Skeletal muscle tissue (tissue), 4 donors: Measurements from ENCODE around the gene CADM3. TPM values are rescaled to one million over a fixed set of nuclear protein-coding genes. Genes with fewer than 3 reads are reported as not detected.
A peak's percentile ranks its signal among the peaks of the same experiment; 100 is the strongest.

Source experiments
- H3K27ac ChIP-seq: one replicate; pipeline ENCODE4 v1.7.0; 2013; ENCODE audit warnings: mild to moderate bottlenecking, low read depth, low read length, inconsistent platforms
- H3K27me3 ChIP-seq, 3 donors: one replicate each; pipeline ENCODE4 v1.7.0; 2013; ENCODE audit warnings: low read length in 3 of 3; ENCODE audit not compliant: control insufficient read depth in 3 of 3, insufficient read depth in 3 of 3
- H3K36me3 ChIP-seq, 3 donors: one replicate each; pipeline ENCODE4 v1.7.0; 2013; ENCODE audit warnings: low read length in 3 of 3; ENCODE audit not compliant: control insufficient read depth in 3 of 3, insufficient read depth in 3 of 3
- H3K4me1 ChIP-seq, 3 donors: one replicate each; pipeline ENCODE4 v1.7.0; 2013; ENCODE audit warnings: low read length in 3 of 3, mild to moderate bottlenecking in 3 of 3; ENCODE audit not compliant: control insufficient read depth in 3 of 3, insufficient read depth in 3 of 3
- H3K4me3 ChIP-seq, 3 donors: one replicate each; pipeline ENCODE4 v1.7.0; 2013; ENCODE audit warnings: low read length in 3 of 3
- H3K9ac ChIP-seq, 3 donors: one replicate each; pipeline ENCODE4 v1.7.0; 2013; ENCODE audit warnings: low read length in 3 of 3, mild to moderate bottlenecking in 3 of 3, moderate library complexity in 2 of 3, low read depth in 1 of 3
- H3K9me3 ChIP-seq, 3 donors: one replicate each; pipeline ENCODE4 v1.7.0; 2013; ENCODE audit warnings: low read length in 3 of 3; ENCODE audit not compliant: control insufficient read depth in 3 of 3
- total RNA-seq: library from RNA; depleted of rRNA; stranded (reverse); fragments of >200 nt; gene quantifications from one replicate; pipeline ENCODE4 v1.2.3, GENCODE V29; 2014
- donor health status: Osteomylitis.

Gene CADM3
- total RNA-seq, 1 donor from 2014 or later = 0.52 TPM

DNA sequence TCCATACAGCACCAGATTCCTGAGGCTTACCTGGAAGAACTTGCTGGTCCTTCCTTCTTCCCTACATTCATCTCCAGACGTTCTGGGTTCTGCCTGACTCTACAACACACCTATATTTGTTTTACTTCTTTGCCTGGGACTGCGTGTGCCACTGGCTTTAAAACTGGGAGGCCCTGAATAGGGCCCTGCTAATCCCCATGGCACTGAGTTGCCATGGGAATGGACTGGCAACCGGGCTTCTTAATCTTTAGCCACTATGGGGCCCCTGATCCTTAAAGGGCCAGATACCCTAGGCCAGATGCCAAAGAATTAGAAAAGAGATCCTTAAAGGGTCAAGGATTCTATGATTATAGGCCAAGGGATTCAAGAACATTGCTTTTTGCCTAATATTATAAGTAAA lies 24.4 kb upstream of the CADM3 start:
- H3K36me3 ChIP-seq = no peaks in the 10 kb centered on the region
- no peak overlapping the region for H3K4me3 ChIP-seq
- no peaks in the 10 kb centered on the region for H3K9me3 ChIP-seq
- H3K27ac ChIP-seq = no peak overlapping the region
- no peak overlapping the region for H3K9ac ChIP-seq
- H3K27me3 ChIP-seq = peaks cover 0 to 5% (median 3%) of the 10 kb centered on the region in 3 donors
- no peaks in the 10 kb centered on the region for H3K4me1 ChIP-seq

DNA sequence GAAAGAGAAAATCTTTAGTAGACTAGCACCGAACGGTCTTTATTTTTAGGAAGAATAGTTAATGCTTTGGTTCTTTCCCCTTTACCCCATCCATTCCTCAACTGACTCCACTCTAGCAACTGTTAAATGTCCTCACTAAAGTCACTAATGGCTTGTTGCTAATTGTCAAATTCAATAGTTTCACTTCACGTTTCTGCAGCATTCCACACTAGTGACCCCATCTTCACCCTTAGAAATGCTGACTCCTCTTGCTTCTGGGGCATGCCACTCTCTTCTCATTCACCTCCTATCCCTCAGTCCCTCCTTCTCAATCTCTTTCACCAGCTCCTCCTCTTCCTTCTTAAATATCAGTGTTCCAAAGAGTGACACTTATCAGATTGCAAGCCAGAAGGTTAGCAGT lies 19.4 kb upstream of the CADM3 start:
- H3K36me3 ChIP-seq = no peaks in the 10 kb centered on the region
- H3K4me1 ChIP-seq = no peaks in the 10 kb centered on the region
- no peaks in the 10 kb centered on the region for H3K9me3 ChIP-seq
- no peaks in the 10 kb centered on the region for H3K27me3 ChIP-seq
- no peak overlapping the region for H3K27ac ChIP-seq
- H3K4me3 ChIP-seq = no peak overlapping the region
- no peak overlapping the region for H3K9ac ChIP-seq

DNA sequence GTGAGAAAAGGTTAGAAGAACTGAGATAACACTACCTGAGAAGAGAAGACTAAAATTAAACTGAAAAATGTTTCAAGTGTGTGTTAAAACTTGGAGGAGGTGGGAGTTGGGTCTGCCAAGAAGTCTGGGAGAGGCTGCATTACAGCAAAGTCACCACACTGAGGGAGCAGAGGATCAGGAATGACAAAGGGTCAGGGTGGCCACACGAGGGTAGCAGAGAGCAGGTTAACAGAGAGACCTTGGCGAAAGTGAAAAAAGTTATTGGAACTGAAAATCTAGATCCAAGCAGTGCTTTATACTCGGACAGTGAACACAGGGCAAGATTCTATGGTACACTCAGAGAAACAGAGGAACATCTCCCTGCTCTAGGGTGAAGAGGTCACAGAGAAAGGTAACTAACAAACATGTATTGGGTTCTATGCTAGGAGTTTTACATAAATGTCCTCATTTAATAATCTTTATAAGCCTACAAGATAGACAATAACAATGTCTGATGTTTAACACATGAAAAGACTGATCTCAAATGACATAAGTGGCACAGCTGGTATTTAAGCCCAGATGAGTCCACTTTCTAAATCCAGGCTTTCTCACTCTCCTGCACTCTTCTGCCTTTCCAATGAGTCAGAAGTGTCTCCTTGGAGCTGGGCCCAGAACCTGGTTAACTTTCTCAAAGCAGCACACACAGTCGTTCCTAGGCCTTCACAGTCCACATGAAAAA lies 10.3 kb upstream of the CADM3 start:
- Histone ChIP-seq H3K9me3 (no peaks in the 10 kb centered on the region), H3K36me3 (no peaks in the 10 kb centered on the region), H3K27ac (peak overlapping the region; percentile 64), H3K27me3 (no peaks in the 10 kb centered on the region), H3K4me1 (peaks cover 5 to 12% (median 9%) of the 10 kb centered on the region in 3 donors), H3K4me3 (peak overlapping the region in 1 of 3 donors; percentile 0), H3K9ac (peak overlapping the region in 1 of 3 donors; percentile 18)

DNA sequence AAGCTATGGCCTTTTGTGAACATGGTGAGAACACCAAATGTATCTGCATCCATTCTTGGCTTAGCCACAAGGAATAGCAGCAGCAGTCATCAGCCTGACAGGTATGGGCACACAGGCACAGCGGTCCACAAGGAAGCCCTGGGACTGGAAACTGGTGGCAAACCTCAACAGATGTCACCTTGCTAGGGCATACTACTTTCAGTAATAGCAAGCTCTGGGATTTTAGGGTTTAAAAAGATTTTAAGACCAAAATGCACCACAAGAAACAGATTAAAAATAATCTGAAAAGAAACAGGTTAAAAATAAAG lies 9.7 kb upstream of the CADM3 start:
- no peak overlapping the region for H3K4me3 ChIP-seq
- H3K9me3 ChIP-seq = no peaks in the 10 kb centered on the region
- H3K4me1 ChIP-seq = peaks cover 5 to 12% (median 9%) of the 10 kb centered on the region in 3 donors
- H3K36me3 ChIP-seq = no peaks in the 10 kb centered on the region
- no peaks in the 10 kb centered on the region for H3K27me3 ChIP-seq
- H3K27ac ChIP-seq = peak overlapping the region; percentile 64
- H3K9ac ChIP-seq = no peak overlapping the region

DNA sequence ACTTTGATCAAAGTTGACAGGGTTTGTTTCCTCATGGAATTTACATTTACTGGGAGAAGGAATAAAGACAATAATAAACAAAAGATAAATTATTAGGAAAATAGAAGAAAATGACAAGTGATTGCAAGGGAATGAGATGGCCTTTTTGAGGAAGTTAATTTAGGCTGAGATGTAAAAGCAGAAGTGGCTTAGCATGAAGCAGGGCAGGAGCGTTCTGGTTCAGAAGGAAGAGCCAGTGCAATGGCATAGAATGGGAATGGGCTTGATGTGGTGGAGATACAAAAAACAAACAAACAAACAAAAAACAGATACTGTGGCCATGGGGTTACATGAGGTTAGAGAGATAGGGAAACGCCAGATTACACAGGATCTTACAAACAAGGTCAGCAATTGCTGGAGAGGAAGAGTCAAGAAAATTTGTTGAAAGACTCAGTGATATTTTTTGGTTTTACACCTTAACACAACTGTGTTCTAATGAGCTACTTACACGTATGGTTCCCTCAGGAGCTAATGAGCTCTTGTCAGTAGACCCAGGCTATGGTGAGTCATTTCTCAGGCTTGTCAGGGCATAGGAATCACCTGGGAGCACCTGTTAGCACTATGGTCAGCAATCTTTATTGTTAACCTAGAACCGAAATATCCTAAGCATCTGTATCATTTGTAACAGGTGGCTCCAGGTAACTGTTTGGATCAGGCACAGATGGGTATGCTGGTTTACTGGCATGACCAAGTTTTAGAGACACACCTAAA lies 8.7 kb upstream of the CADM3 start:
- Histone ChIP-seq H3K36me3 (no peaks in the 10 kb centered on the region), H3K4me1 (peaks cover 5 to 12% (median 9%) of the 10 kb centered on the region in 3 donors), H3K9ac (no peak overlapping the region), H3K27ac (no peak overlapping the region), H3K4me3 (no peak overlapping the region), H3K27me3 (no peaks in the 10 kb centered on the region), H3K9me3 (no peaks in the 10 kb centered on the region)

DNA sequence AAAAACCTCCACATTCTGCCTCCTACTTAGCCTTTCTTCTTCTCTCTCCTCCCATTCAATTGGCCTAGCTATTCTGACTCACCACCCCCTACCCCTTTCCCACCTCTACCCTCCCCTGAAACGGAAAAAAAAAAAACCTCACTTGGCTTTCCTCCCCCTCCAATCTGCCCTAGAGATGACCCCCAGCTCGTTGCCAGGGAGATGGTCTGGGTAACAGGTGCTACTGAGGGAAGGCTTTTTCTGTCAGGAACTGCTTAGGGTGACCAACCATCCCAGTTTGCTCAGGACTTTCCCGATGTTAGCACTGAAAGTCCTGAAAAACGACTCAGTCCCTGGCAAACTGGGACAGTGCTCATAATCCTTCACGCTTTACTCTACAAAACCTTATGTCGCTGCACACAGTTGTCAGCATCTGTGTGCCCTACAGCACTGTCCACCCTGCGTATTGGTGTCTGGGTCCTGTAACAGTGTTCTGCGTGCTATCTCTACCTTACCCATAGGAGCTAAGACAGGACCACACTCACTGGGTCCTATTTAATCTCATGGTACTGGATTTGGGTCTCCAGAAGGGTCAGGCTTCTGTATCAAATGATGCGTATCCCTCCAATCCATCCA lies 7.7 kb upstream of the CADM3 start:
- H3K9me3 ChIP-seq = no peaks in the 10 kb centered on the region
- peaks cover 4 to 5% (median 4%) of the 10 kb centered on the region in 3 donors for H3K27me3 ChIP-seq
- peaks cover 5 to 12% (median 9%) of the 10 kb centered on the region in 3 donors for H3K4me1 ChIP-seq
- H3K36me3 ChIP-seq = no peaks in the 10 kb centered on the region
- H3K9ac ChIP-seq = no peak overlapping the region
- H3K4me3 ChIP-seq = no peak overlapping the region
- no peak overlapping the region for H3K27ac ChIP-seq

DNA sequence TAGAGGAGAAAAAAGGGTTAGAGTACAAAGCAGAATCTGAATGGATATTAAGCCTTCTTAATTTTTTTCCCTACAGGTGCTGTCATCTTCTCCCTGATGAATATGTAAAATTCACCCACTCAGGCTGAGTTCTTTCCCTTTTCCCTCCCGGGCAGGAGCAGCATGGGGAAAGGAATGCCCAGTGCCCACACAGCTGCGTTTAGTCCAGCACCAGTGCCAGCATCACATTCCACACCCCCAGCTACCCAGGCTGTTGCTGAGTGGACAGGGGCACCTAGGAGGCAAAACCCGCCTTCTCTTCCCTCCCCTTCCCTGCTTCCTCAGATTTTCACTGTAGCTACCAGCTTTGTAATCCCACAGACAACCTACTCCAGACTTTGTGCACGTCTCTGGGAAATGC lies 3.4 kb upstream of the CADM3 start:
- no peak overlapping the region for H3K9ac ChIP-seq
- peaks cover 0 to 4% (median 4%) of the 10 kb centered on the region in 3 donors for H3K4me1 ChIP-seq
- no peaks in the 10 kb centered on the region for H3K36me3 ChIP-seq
- no peak overlapping the region for H3K4me3 ChIP-seq
- peaks cover 29 to 39% (median 36%) of the 10 kb centered on the region in 3 donors for H3K27me3 ChIP-seq
- H3K9me3 ChIP-seq = no peaks in the 10 kb centered on the region
- H3K27ac ChIP-seq = no peak overlapping the region

DNA sequence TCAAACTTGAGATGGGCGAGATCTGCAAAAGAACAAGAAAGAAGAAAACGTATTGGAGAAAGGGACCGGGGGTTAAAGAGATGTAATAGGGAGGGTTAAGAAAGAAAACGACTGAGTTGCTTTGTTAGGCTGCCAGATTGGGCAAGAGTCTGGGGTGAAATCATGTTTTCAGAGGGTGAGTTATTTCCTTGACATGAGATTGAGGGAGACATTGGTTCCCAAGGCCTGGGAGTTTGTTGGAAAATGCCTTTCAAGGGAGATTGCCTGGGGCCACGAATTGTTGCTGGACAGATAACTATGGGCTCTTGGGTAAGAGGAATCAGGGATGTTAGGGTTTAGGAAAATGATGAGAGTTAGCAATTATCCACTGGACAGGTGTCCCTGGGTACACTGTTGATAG lies 776 bp upstream of the CADM3 start:
- H3K4me3 ChIP-seq = no peak overlapping the region
- no peak overlapping the region for H3K9ac ChIP-seq
- peaks cover 0 to 4% (median 4%) of the 10 kb centered on the region in 3 donors for H3K4me1 ChIP-seq
- H3K36me3 ChIP-seq = no peaks in the 10 kb centered on the region
- no peak overlapping the region for H3K27ac ChIP-seq
- H3K9me3 ChIP-seq = no peaks in the 10 kb centered on the region
- H3K27me3 ChIP-seq = peaks cover 29 to 43% (median 40%) of the 10 kb centered on the region in 3 donors

DNA sequence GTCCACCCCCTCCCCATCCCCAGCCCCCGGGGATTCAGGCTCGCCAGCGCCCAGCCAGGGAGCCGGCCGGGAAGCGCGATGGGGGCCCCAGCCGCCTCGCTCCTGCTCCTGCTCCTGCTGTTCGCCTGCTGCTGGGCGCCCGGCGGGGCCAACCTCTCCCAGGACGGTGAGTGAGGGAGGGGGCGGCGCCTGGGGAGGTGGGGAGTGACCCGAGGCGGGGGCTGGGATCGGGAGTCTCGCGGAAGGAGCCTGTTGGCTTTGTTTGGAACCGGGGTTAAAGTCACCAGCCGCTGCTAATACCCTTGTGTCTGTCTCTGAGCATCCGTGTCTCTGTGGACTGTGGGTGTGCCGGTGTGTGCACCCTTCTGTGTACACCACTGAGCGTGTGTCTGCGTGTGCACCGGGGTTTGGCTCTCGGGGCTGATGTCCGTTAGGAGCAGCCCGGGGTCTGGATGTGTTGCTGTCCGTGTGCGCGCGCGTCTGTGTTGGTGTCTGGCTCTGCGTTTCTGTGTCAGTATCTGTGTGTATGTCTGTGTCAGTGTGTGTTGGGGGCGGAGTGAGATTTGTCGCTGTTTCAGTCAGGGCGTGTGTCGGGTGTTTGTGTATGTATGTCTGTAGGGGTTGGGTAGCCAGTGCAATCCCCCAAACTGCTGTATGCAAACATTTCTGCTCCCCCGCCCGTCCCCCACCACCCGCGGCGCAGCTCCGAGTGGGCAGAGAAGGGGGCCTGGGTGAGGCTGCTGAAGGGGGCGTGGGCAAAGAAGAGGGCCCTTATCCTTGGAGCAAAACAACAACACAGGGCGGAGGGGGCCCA lies 480 bp downstream of the CADM3 start:
- Histone ChIP-seq H3K9me3 (no peaks in the 10 kb centered on the region), H3K4me3 (peak overlapping the region; percentile 25 to 62 (median 43)), H3K4me1 (peaks cover 0 to 4% (median 4%) of the 10 kb centered on the region in 3 donors), H3K9ac (no peak overlapping the region), H3K27me3 (peaks cover 29 to 43% (median 40%) of the 10 kb centered on the region in 3 donors), H3K36me3 (no peaks in the 10 kb centered on the region), H3K27ac (no peak overlapping the region)
